HepG2 (cell line): ENCODE measurements around the gene CMKLR1. TPM values are rescaled to one million over a fixed set of nuclear protein-coding genes. Genes with fewer than 3 reads are reported as not detected.

Source experiments
- ATAC-seq: fragments of 200-7000 bp; cut with Tn5 transposase; 3 replicates; pipeline ENCODE4 v1.9.1; 2020; ENCODE audit warnings: mild to moderate bottlenecking, moderate library complexity
- BruUV-seq: library from RNA; stranded (reverse); fragments of 400-500 nt; replicated peaks from 2 replicates; lab custom pipeline; 2021; lab: Mats Ljungman, UMichigan
- CTCF ChIA-PET: fragments of 300-600 bp; formaldehyde crosslinking; extraction: SDS; loops from one replicate; lab custom pipeline; 2021; ENCODE audit warnings: low total read pairs, inconsistent platforms, low intra/inter-chr PET ratio; lab: Yijun Ruan, JAX
- POLR2A ChIA-PET: fragments of 350-600 bp; sonication (Branson Sonifier 250); formaldehyde crosslinking; loops from one replicate; lab custom pipeline; 2020; ENCODE audit warnings: antibody characterized with exemption, inconsistent platforms; lab: Yijun Ruan, JAX
- DNase-seq: peaks from one replicate; pipeline ENCODE4 v3.0.0-alpha.2; 2015; ENCODE audit warnings: low spot score
- FAIRE-seq: peaks from 3 replicates; lab custom pipeline; 2011; peaks lifted over from hg19 to GRCh38; lab: Jason Lieb, UNC
- H2AFZ ChIP-seq: one replicate; pipeline ENCODE4 v1.6.1; 2011; ENCODE audit warnings: low read length, inconsistent platforms
- H3K27ac ChIP-seq: fragments of 300-600 bp; 3 replicates; pipeline ENCODE4 v1.8.0; 2011; ENCODE audit warnings: mixed run types, mild to moderate bottlenecking, mixed read lengths, low read length, inconsistent platforms; ENCODE audit not compliant: insufficient read depth; ENCODE audit errors: extremely low read length
- H3K27me3 ChIP-seq, 2 experiments: fragments of 200-600 bp in 1 of 2; 2 replicates in 1 of 2; 3 replicates in 1 of 2; pipeline versions ENCODE4 v1.6.0 to v1.8.0; 2011; ENCODE audit warnings: low read length in 2 of 2, mild to moderate bottlenecking in 2 of 2, moderate library complexity in 2 of 2, inconsistent platforms in 1 of 2; ENCODE audit not compliant: insufficient read depth in 2 of 2, control insufficient read depth in 1 of 2
- H3K36me3 ChIP-seq, 2 experiments: fragments of 200-600 bp in 1 of 2; replicated peaks in 1 of 2; 2 replicates in 1 of 2; 3 replicates in 1 of 2; pipeline versions ENCODE4 v1.5.1 to v1.8.0; 2011; ENCODE audit warnings: low read length in 2 of 2, inconsistent platforms in 1 of 2; ENCODE audit not compliant: insufficient read depth in 2 of 2, control insufficient read depth in 1 of 2
- H3K4me1 ChIP-seq: 2 replicates; pipeline ENCODE4 v1.5.1; 2012; ENCODE audit warnings: low read length, inconsistent platforms; ENCODE audit not compliant: insufficient read depth
- H3K4me2 ChIP-seq: 2 replicates; pipeline ENCODE4 v1.6.0; 2011; ENCODE audit warnings: low read depth, low read length, inconsistent platforms
- H3K4me3 ChIP-seq, 3 experiments: fragments of 200-600 bp in 1 of 3; sonication (generic), shearing (Covaris generic) in 1 of 3; replicated peaks in 1 of 3; 2 replicates each; pipeline ENCODE4 v1.5.1; 2011 to 2016; ENCODE audit warnings: low read length in 3 of 3, inconsistent platforms in 2 of 3, low read depth in 2 of 3, mild to moderate bottlenecking in 2 of 3, control low read depth in 1 of 3, mixed read lengths in 1 of 3; ENCODE audit not compliant: insufficient read depth in 1 of 3
- H3K79me2 ChIP-seq: one replicate; pipeline ENCODE4 v1.6.1; 2011; ENCODE audit warnings: low read length, inconsistent platforms; ENCODE audit not compliant: insufficient read depth
- H3K9ac ChIP-seq: 2 replicates; pipeline ENCODE4 v1.6.0; 2011; ENCODE audit warnings: mild to moderate bottlenecking, low read depth, low read length, inconsistent platforms; ENCODE audit not compliant: insufficient read depth
- H3K9me3 ChIP-seq: 2 replicates; pipeline ENCODE4 v1.5.1; 2012; ENCODE audit warnings: mild to moderate bottlenecking, low read length
- H4K20me1 ChIP-seq: 2 replicates; pipeline ENCODE4 v1.6.0; 2011; ENCODE audit warnings: inconsistent platforms, mild to moderate bottlenecking, low read length, moderate library complexity; ENCODE audit not compliant: insufficient read depth
- ARHGAP35 ChIP-seq: sonication (generic); formaldehyde crosslinking; IDR thresholded peaks from 2 replicates; pipeline ENCODE4 v1.9.0; 2022; ENCODE audit warnings: mild to moderate bottlenecking, inconsistent platforms, moderate library complexity, missing genetic modification reagents, borderline replicate concordance
- ASH2L ChIP-seq: fragments of 300-600, 200-600 bp; sonication (generic); IDR thresholded peaks from 2 replicates; pipeline ENCODE4 v1.7.0; 2017; ENCODE audit warnings: low read depth, mild to moderate bottlenecking, moderate library complexity, mixed read lengths, low read length; ENCODE audit not compliant: insufficient read length
- CAMTA2 ChIP-seq: sonication (generic); formaldehyde crosslinking; IDR thresholded peaks from 2 replicates; pipeline ENCODE4 v1.4.0; 2020; ENCODE audit warnings: mild to moderate bottlenecking, missing genetic modification reagents, borderline replicate concordance
- FOXK2 ChIP-seq: fragments of 450-650 bp; IDR thresholded peaks from 2 replicates; pipeline ENCODE4 v1.6.1; 2016
- HHEX ChIP-seq: IDR thresholded peaks from 2 replicates; pipeline ENCODE4 v1.6.1; 2016; ENCODE audit warnings: control low read depth
- NFIC ChIP-seq: IDR thresholded peaks from 2 replicates; pipeline ENCODE4 v1.6.1; 2012; ENCODE audit warnings: mild to moderate bottlenecking, low read length, inconsistent platforms
- NR2F2 ChIP-seq: IDR thresholded peaks from 2 replicates; pipeline ENCODE4 v1.6.1; 2012; ENCODE audit warnings: low read depth, inconsistent platforms, borderline replicate concordance
- SNAPC2 ChIP-seq: sonication (generic); formaldehyde crosslinking; IDR thresholded peaks from 2 replicates; pipeline ENCODE4 v1.8.1; 2022; ENCODE audit warnings: mild to moderate bottlenecking, missing genetic modification reagents
- SOX13 ChIP-seq, 3 experiments: fragments of 450-650 bp in 1 of 3; sonication (generic) in 1 of 3; formaldehyde crosslinking in 1 of 3; IDR thresholded peaks in 2 of 3; conservative IDR thresholded peaks in 1 of 3; 2 replicates each; pipeline versions ENCODE4 v1.5.0 to v1.6.1; 2016 to 2020; ENCODE audit warnings: antibody characterized with exemption in 1 of 3, mild to moderate bottlenecking in 1 of 3, missing compliant biosample characterization in 1 of 3, missing genetic modification reagents in 1 of 3, moderate library complexity in 1 of 3
- TAF1 ChIP-seq: sonication (generic); formaldehyde crosslinking; IDR thresholded peaks from 2 replicates; pipeline ENCODE4 v1.4.0; 2020; ENCODE audit warnings: missing genetic modification reagents
- TCF7L2 ChIP-seq: IDR thresholded peaks from 2 replicates; pipeline ENCODE4 v1.6.1; 2011; ENCODE audit warnings: mild to moderate bottlenecking, low read depth, low read length, moderate library complexity
- TOE1 ChIP-seq: sonication (generic); formaldehyde crosslinking; IDR thresholded peaks from 2 replicates; pipeline ENCODE4 v1.4.0; 2020; ENCODE audit warnings: mild to moderate bottlenecking, missing genetic modification reagents
- XBP1 ChIP-seq: sonication (generic); formaldehyde crosslinking; IDR thresholded peaks from 2 replicates; pipeline ENCODE4 v1.5.0; 2020; ENCODE audit warnings: missing genetic modification reagents
- ZFP36L1 ChIP-seq: sonication (generic); formaldehyde crosslinking; IDR thresholded peaks from 2 replicates; pipeline ENCODE4 v1.8.0; 2022; ENCODE audit warnings: mild to moderate bottlenecking, missing genetic modification reagents, moderate library complexity
- ZKSCAN8 ChIP-seq: IDR thresholded peaks from 2 replicates; pipeline ENCODE4 v1.6.1; 2016; ENCODE audit warnings: borderline replicate concordance, missing genetic modification reagents, missing compliant biosample characterization
- ZNF232 ChIP-seq: sonication (generic); formaldehyde crosslinking; IDR thresholded peaks from 2 replicates; pipeline ENCODE4 v1.4.0; 2020; ENCODE audit warnings: missing genetic modification reagents, borderline replicate concordance
- ZNF292 ChIP-seq: sonication (generic); formaldehyde crosslinking; IDR thresholded peaks from 2 replicates; pipeline ENCODE4 v1.8.1; 2022; ENCODE audit warnings: mild to moderate bottlenecking, low read depth, missing genetic modification reagents, borderline replicate concordance
- ZNF451 ChIP-seq: sonication (generic); formaldehyde crosslinking; IDR thresholded peaks from 2 replicates; pipeline ENCODE4 v1.5.0; 2020; ENCODE audit warnings: mild to moderate bottlenecking, missing genetic modification reagents
- ZNF549 ChIP-seq: sonication (generic); formaldehyde crosslinking; IDR thresholded peaks from 2 replicates; pipeline ENCODE4 v1.5.0; 2020; ENCODE audit warnings: missing genetic modification reagents
- ZNF839 ChIP-seq: sonication (generic); formaldehyde crosslinking; IDR thresholded peaks from 2 replicates; pipeline ENCODE4 v1.4.0; 2020; ENCODE audit warnings: missing genetic modification reagents, mild to moderate bottlenecking, borderline replicate concordance
- in situ Hi-C: cut with HindIII; loops from 2 replicates; pipeline ENCODE4 v1.10.0; 2017; ENCODE audit warnings: low pct_unique_long_range_greater_than_20kb; ENCODE audit not compliant: extremely low pct_ligation_motif_present
- intact Hi-C: fragments of 100-400 bp; cut with micrococcal nuclease; formaldehyde crosslinking; loops from one replicate; pipeline ENCODE4 v1.10.0; 2022; ENCODE audit not compliant: unreplicated experiment
- polyA plus RNA-seq, 8 experiments: library from polyadenylated mRNA; depleted of rRNA in 3 of 8; stranded (reverse) in 7 of 8; unstranded in 1 of 8; fragments of >200 nt; fragmentation: Illumina TruSeq in 4 of 8; extraction: Trizol in 4 of 8; gene quantifications; 2 replicates each; pipeline versions ENCODE4 v1.2.1 to v1.2.3, GENCODE V29; 2011 to 2016; ENCODE audit warnings: low read depth in 4 of 8, missing spikeins in 1 of 8, mixed read lengths in 1 of 8; ENCODE audit not compliant: insufficient read depth in 1 of 8
- total RNA-seq, 5 experiments: library from RNA; depleted of rRNA; stranded (reverse); fragments of >200 nt; fragmentation: Illumina TruSeq; extraction: Trizol; gene quantifications; 2 replicates each; pipeline ENCODE4 v1.2.3, GENCODE V29; 2016; ENCODE audit warnings: low read depth in 1 of 5
- TF ChIP-seq, protein P1 (sequence below): sonication (generic); formaldehyde crosslinking; IDR thresholded peaks from 2 replicates; pipeline ENCODE4 v1.5.0; 2020; ENCODE audit warnings: mild to moderate bottlenecking, low read depth, missing genetic modification reagents, borderline replicate concordance
- TF ChIP-seq, protein P2 (sequence below): sonication (generic); formaldehyde crosslinking; IDR thresholded peaks from 2 replicates; pipeline ENCODE4 v1.5.1; 2020; ENCODE audit warnings: mild to moderate bottlenecking, missing genetic modification reagents
- TF ChIP-seq, protein P3 (sequence below): IDR thresholded peaks from 2 replicates; pipeline ENCODE4 v1.6.1; 2016; ENCODE audit warnings: mild to moderate bottlenecking, missing biosample characterization, missing genetic modification reagents

Gene CMKLR1
- total and polyA plus RNA-seq, 2 of the 13 experiments (the other 11 are each of a cell fraction or from before 2014, with no cell fraction given): not detected

DNA sequence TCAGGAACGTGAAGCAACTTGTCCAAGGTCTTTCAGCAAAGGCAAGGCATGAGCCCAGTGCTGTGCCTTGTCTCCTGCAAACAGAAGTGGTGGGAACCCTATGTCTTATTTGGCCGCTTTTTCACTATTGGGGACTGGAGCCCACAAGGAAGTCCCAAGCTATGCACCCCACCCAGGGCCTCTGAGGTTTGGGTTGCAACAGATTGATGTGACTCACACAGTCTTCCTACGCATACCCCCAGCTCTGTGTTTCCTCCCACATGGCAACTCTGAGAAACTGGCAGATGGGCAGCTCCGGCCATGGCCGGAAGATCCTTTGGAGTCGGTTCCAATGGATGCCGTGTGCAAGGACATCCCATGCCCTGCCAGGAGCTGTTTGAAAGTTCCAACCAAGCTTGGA lies 28.3 kb upstream of the CMKLR1 start (continued):
- TF ChIP-seq ZNF839 (CRISPR knock-in tag) (no peak), TAF1 (CRISPR knock-in tag) (no peak), ASH2L (no peak), ARHGAP35 (CRISPR knock-in tag) (no peak), ZNF451 (CRISPR knock-in tag) (no peak), ZFP36L1 (CRISPR knock-in tag) (no peak), XBP1 (CRISPR knock-in tag) (no peak), TOE1 (CRISPR knock-in tag) (no peak), HHEX (no peak)
- TF ChIP-seq, protein P1, sequence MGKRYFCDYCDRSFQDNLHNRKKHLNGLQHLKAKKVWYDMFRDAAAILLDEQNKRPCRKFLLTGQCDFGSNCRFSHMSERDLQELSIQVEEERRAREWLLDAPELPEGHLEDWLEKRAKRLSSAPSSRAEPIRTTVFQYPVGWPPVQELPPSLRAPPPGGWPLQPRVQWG (CRISPR knock-in tag): no peak
- TF ChIP-seq, protein P2, sequence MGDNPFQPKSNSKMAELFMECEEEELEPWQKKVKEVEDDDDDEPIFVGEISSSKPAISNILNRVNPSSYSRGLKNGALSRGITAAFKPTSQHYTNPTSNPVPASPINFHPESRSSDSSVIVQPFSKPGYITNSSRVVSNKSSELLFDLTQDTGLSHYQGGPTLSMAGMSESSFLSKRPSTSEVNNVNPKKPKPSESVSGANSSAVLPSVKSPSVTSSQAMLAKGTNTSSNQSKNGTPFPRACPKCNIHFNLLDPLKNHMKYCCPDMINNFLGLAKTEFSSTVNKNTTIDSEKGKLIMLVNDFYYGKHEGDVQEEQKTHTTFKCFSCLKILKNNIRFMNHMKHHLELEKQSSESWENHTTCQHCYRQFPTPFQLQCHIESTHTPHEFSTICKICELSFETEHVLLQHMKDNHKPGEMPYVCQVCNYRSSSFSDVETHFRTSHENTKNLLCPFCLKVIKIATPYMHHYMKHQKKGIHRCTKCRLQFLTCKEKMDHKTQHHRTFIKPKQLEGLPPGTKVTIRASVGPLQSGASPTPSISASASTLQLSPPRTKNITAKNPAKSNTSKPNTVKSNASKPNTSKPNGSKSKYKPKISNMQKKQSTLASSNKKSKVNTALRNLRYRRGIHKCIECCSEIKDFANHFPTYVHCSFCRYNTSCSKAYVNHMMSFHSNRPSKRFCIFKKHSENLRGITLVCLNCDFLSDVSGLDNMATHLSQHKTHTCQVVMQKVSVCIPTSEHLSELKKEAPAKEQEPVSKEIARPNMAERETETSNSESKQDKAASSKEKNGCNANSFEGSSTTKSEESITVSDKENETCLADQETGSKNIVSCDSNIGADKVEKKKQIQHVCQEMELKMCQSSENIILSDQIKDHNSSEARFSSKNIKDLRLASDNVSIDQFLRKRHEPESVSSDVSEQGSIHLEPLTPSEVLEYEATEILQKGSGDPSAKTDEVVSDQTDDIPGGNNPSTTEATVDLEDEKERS: no peak
- TF ChIP-seq, all 625 proteins: peak for 0

DNA sequence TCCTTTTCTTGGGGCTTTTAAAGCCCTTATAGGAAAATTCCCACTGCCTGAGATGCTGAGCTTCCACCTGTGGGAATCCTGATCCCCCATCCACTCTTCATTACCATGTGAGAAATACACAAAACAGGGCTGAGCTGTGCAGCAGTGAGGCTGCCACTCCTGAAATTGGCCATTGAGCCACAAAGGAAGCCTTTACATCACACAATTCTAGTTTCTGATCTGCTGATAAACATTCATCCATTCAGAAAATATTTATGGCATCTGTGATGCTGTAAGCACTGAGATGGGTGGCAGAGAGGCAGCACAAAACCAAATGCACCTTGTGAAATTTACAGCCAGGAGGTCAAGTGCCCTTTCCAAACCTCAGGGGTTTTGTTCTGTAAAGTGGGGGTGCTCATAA lies 26.2 kb upstream of the CMKLR1 start:
- Histone ChIP-seq H3K9me3 (no peaks in the 10 kb centered on the region), H3K9ac (no peak overlapping the region), H3K79me2 (no peaks in the 10 kb centered on the region), H3K36me3 (no peaks in the 10 kb centered on the region), H3K4me2 (no peak overlapping the region), H3K4me1 (no peaks in the 10 kb centered on the region), H3K4me3 (no peak overlapping the region), H2AFZ (no peak overlapping the region), H4K20me1 (no peaks in the 10 kb centered on the region), H3K27ac (no peak overlapping the region), H3K27me3 (peaks cover 0 to 10% of the 10 kb centered on the region in 2 experiments; a peak in 1 of 5 replicates)
- CTCF ChIA-PET: no interaction called here
- in situ Hi-C loops (no loop called here), intact Hi-C loops (no loop called here)
- POLR2A ChIA-PET: no interaction called here
- no peak for FAIRE-seq
- ATAC-seq: no peak
- DNase-seq: no peak
- BruUV-seq: no TSS peak
- TF ChIP-seq TCF7L2: no peak
- no peak for TF ChIP-seq ZNF549 (CRISPR knock-in tag)
- no peak for TF ChIP-seq ZNF292 (CRISPR knock-in tag)
- TF ChIP-seq ZKSCAN8 (CRISPR knock-in tag): no peak
- no peak for TF ChIP-seq NR2F2
- no peak for TF ChIP-seq NFIC
- no peak for TF ChIP-seq ZNF232 (CRISPR knock-in tag)
- TF ChIP-seq SOX13 (IDR thresholded peaks at IDR 0.05): no peak
- no peak for TF ChIP-seq SOX13 (CRISPR knock-in tag; conservative IDR thresholded peaks at IDR 0.05 in 1 of 2, IDR thresholded peaks at IDR 0.05 in 1 of 2)
- TF ChIP-seq FOXK2: no peak
- TF ChIP-seq, protein P3, sequence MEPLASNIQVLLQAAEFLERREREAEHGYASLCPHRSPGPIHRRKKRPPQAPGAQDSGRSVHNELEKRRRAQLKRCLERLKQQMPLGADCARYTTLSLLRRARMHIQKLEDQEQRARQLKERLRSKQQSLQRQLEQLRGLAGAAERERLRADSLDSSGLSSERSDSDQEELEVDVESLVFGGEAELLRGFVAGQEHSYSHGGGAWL (CRISPR knock-in tag): no peak
- no peak for TF ChIP-seq SNAPC2 (CRISPR knock-in tag)
- TF ChIP-seq CAMTA2 (CRISPR knock-in tag): no peak
